GM12878 (cell line): ENCODE measurements around the gene ARID1A. TPM values are rescaled to one million over a fixed set of nuclear protein-coding genes. Genes with fewer than 3 reads are reported as not detected.

Experiments
- ATAC-seq: fragments of 200-7000 bp; cut with Tn5 transposase; 3 replicates; pipeline ENCODE4 v1.9.1; 2020; ENCODE audit warnings: mild to moderate bottlenecking, moderate library complexity
- BruUV-seq: library from RNA; stranded (reverse); fragments of 400-500 nt; replicated peaks from 2 replicates; lab custom pipeline; 2021; lab: Mats Ljungman, UMichigan
- CTCF ChIA-PET: fragments of 300-600 bp; sonication (Branson Sonifier 250); formaldehyde crosslinking; extraction: SDS; loops from one replicate; lab custom pipeline; 2021; ENCODE audit warnings: inconsistent platforms; lab: Yijun Ruan, JAX
- POLR2A ChIA-PET: fragments of 350-600 bp; formaldehyde crosslinking; extraction: SDS; loops from one replicate; lab custom pipeline; 2021; ENCODE audit warnings: inconsistent platforms; lab: Charles Lee
- RAD21 ChIA-PET: fragments of 300-600 bp; sonication (Branson Sonifier 250); formaldehyde crosslinking; loops from one replicate; lab custom pipeline; 2023; ENCODE audit warnings: antibody characterized with exemption; ENCODE audit not compliant: unreplicated experiment; lab: Charles Lee
- SMC1A ChIA-PET: fragments of 300-600 bp; sonication (Branson Sonifier 250); formaldehyde crosslinking; loops from one replicate; lab custom pipeline; 2023; ENCODE audit not compliant: unreplicated experiment, uncharacterized antibody; lab: Charles Lee
- DNase-seq: peaks from one replicate; pipeline ENCODE4 v3.0.0-alpha.2; 2011; ENCODE audit warnings: low read depth, low spot score
- FAIRE-seq: peaks from 3 replicates; lab custom pipeline; 2011; peaks lifted over from hg19 to GRCh38; lab: Jason Lieb, UNC
- H2AFZ ChIP-seq: 2 replicates; pipeline ENCODE4 v1.6.0; 2011; ENCODE audit warnings: low read depth, low read length, control low read depth; ENCODE audit not compliant: control insufficient read depth
- H3K27ac ChIP-seq: 2 replicates; pipeline ENCODE4 v1.5.1; 2011; ENCODE audit warnings: control low read depth; ENCODE audit not compliant: control insufficient read depth, insufficient read depth
- H3K27me3 ChIP-seq, 2 experiments: replicated peaks in 1 of 2; 2 replicates each; pipeline versions ENCODE4 v1.6.0 to v1.6.1; 2011; ENCODE audit warnings: low read length in 1 of 2; ENCODE audit not compliant: control insufficient read depth in 2 of 2, insufficient read depth in 2 of 2
- H3K36me3 ChIP-seq, 2 experiments: 2 replicates each; pipeline ENCODE4 v1.5.1; 2011; ENCODE audit warnings: low read length in 1 of 2; ENCODE audit not compliant: control insufficient read depth in 2 of 2, insufficient read depth in 2 of 2
- H3K4me1 ChIP-seq: 2 replicates; pipeline ENCODE4 v1.6.1; 2011; ENCODE audit warnings: mild to moderate bottlenecking, low read length, moderate library complexity, mixed read lengths; ENCODE audit not compliant: control insufficient read depth, insufficient read depth
- H3K4me2 ChIP-seq: 2 replicates; pipeline ENCODE4 v1.6.0; 2011; ENCODE audit warnings: control low read depth; ENCODE audit not compliant: control insufficient read depth, insufficient read depth
- H3K4me3 ChIP-seq: fragments of 200-600 bp; sonication (generic); 2 replicates; pipeline ENCODE4 v1.5.1; 2016
- H3K79me2 ChIP-seq: 2 replicates; pipeline ENCODE4 v1.6.0; 2011; ENCODE audit warnings: low read length; ENCODE audit not compliant: control insufficient read depth, insufficient read depth
- H3K9ac ChIP-seq: 2 replicates; pipeline ENCODE4 v1.8.0; 2011; ENCODE audit warnings: low read length, control low read depth, mixed read lengths; ENCODE audit not compliant: control insufficient read depth, insufficient read depth
- H3K9me3 ChIP-seq: replicated peaks from 3 replicates; pipeline ENCODE4 v1.5.1; 2011; ENCODE audit warnings: mild to moderate bottlenecking, low read length; ENCODE audit not compliant: control insufficient read depth, insufficient read depth
- H4K20me1 ChIP-seq: 2 replicates; pipeline ENCODE4 v1.6.0; 2011; ENCODE audit not compliant: control insufficient read depth, insufficient read depth
- BCL11A ChIP-seq: IDR thresholded peaks from 2 replicates; pipeline ENCODE4 v1.6.1; 2011; ENCODE audit warnings: low read depth, low read length
- EED ChIP-seq: sonication (generic); IDR thresholded peaks from 2 replicates; pipeline ENCODE4 v1.6.1; 2016; ENCODE audit warnings: antibody characterized with exemption, low read depth
- ELK1 ChIP-seq: IDR thresholded peaks from 2 replicates; pipeline ENCODE4 v1.6.1; 2012; ENCODE audit warnings: low read depth, low read length, improper control_type of control experiment
- HCFC1 ChIP-seq: fragments of 150-350 bp; IDR thresholded peaks from 2 replicates; pipeline ENCODE4 v1.6.1; 2014; ENCODE audit warnings: low read length
- HDGF ChIP-seq: fragments of 450-650 bp; IDR thresholded peaks from 2 replicates; pipeline ENCODE4 v1.6.1; 2016; ENCODE audit warnings: antibody characterized with exemption
- MAX ChIP-seq: IDR thresholded peaks from 2 replicates; pipeline ENCODE4 v1.6.1; 2012; ENCODE audit warnings: low read depth, low read length, improper control_type of control experiment
- MTA2 ChIP-seq: fragments of 450-650 bp; IDR thresholded peaks from 2 replicates; pipeline ENCODE4 v1.6.1; 2016; ENCODE audit warnings: low read depth, mild to moderate bottlenecking, moderate library complexity
- MYB ChIP-seq: fragments of 150-350 bp; IDR thresholded peaks from 2 replicates; pipeline ENCODE4 v1.6.1; 2014; ENCODE audit warnings: mild to moderate bottlenecking, low read depth, low read length, borderline replicate concordance
- PAX5 ChIP-seq: IDR thresholded peaks from 2 replicates; pipeline ENCODE4 v1.6.1; 2011; ENCODE audit warnings: low read depth, low read length, borderline replicate concordance
- POLR2AphosphoS2 ChIP-seq: IDR thresholded peaks from 2 replicates; pipeline ENCODE4 v1.6.1; 2011; ENCODE audit warnings: low read depth, mild to moderate bottlenecking, low read length, improper control_type of control experiment, moderate library complexity
- POLR2AphosphoS5 ChIP-seq: IDR thresholded peaks from 2 replicates; pipeline ENCODE4 v1.6.1; 2011; ENCODE audit warnings: mild to moderate bottlenecking, low read length, inconsistent platforms
- SIN3A ChIP-seq: IDR thresholded peaks from 2 replicates; pipeline ENCODE4 v1.6.1; 2012; ENCODE audit warnings: low read depth, low read length, improper control_type of control experiment
- SPI1 ChIP-seq: IDR thresholded peaks from 2 replicates; pipeline ENCODE4 v1.6.1; 2011; ENCODE audit warnings: low read depth, mild to moderate bottlenecking, low read length, moderate library complexity, borderline replicate concordance; ENCODE audit not compliant: insufficient read depth
- STAT1 ChIP-seq: fragments of 450-650 bp; conservative IDR thresholded peaks from 2 replicates; pipeline ENCODE4 v1.6.1; 2014; ENCODE audit warnings: antibody characterized with exemption, mild to moderate bottlenecking
- TBL1XR1 ChIP-seq: IDR thresholded peaks from 2 replicates; pipeline ENCODE4 v1.6.1; 2012; ENCODE audit warnings: low read depth, low read length, improper control_type of control experiment
- ZBTB11 ChIP-seq: fragments of 450-650 bp; formaldehyde crosslinking; IDR thresholded peaks from 2 replicates; pipeline ENCODE4 v1.5.0; 2022; ENCODE audit warnings: mild to moderate bottlenecking, missing genetic modification characterization
- ZNF207 ChIP-seq: fragments of 450-650 bp; IDR thresholded peaks from 2 replicates; pipeline ENCODE4 v1.6.1; 2014; ENCODE audit warnings: antibody characterized with exemption, mild to moderate bottlenecking, borderline replicate concordance
- WGBS: methylation state at CpG from one replicate; pipeline ENCODE4 v1.1.6; 2016; ENCODE audit warnings: low lambda C conversion rate; ENCODE audit not compliant: insufficient replicate concordance, insufficient coverage; ENCODE audit errors: missing lambda C conversion rate; 5-methylcytosine and 5-hydroxymethylcytosine counted together
- in situ Hi-C: fragments of 300-500 bp; cut with MboI; formaldehyde crosslinking; loops from 9 replicates; pipeline ENCODE4 v1.14.3; 2018; ENCODE audit warnings: mixed read lengths
- intact Hi-C: fragments of 100-400 bp; cut with micrococcal nuclease; formaldehyde crosslinking; loops from one replicate; pipeline ENCODE4 v1.14.2; 2022; ENCODE audit not compliant: unreplicated experiment
- polyA plus RNA-seq, 11 experiments: library from polyadenylated mRNA; depleted of rRNA in 4 of 11; unstranded in 6 of 11; stranded (reverse) in 5 of 11; fragments of >200 nt; fragmentation: Nextera tagmentation in 4 of 11; fragmentation: Illumina TruSeq in 1 of 11; extraction: Ambion mirVana in 4 of 11; extraction: Trizol in 1 of 11; gene quantifications; 1 replicate in 1 of 11; 2 replicates in 10 of 11; pipeline versions ENCODE4 v1.2.1 to v1.2.3, GENCODE V29; 2011 to 2016; ENCODE audit warnings: inconsistent platforms in 2 of 11, missing spikeins in 2 of 11, low read depth in 1 of 11
- total RNA-seq, 4 experiments: library from RNA; depleted of rRNA in 3 of 4; stranded (reverse); fragments of >200 nt in 3 of 4; fragmentation: Illumina TruSeq in 1 of 4; extraction: Trizol in 1 of 4; gene quantifications; 2 replicates each; pipeline versions ENCODE4 v1.2.1 to v1.2.3, GENCODE V29; 2013 to 2021

ARID1A gene
- total and polyA plus RNA-seq, 10 of the 15 experiments (the other 5 are each of a cell fraction or from before 2014, with no cell fraction given), result 10.0 to 98.0 (median 23.5) TPM

GRCh38 chr1:26686795-26687194 is 9.0 kb upstream of the ARID1A start:
- ChIA-PET CTCF (interaction anchor here (1.1 to 3.9 kb wide), 2 partner anchors 10 to 102 kb away, joined by 5 to 15 read pairs; no protein-coding TSS in a partner anchor), SMC1A (no interaction called here), RAD21 (interaction anchor here (0.9 to 1.7 kb wide), 2 partner anchors 9 to 15 kb away, joined by 3 to 4 read pairs; no protein-coding TSS in a partner anchor), POLR2A (interaction anchor here (1.1 to 1.3 kb wide), 3 partner anchors 17 to 41 kb away, joined by 3 read pairs; no protein-coding TSS in a partner anchor)
- H3K4me1 ChIP-seq, result peaks cover 4% of the 10 kb centered on the region
- TF ChIP-seq MAX (no peak), SPI1 (no peak), TBL1XR1 (no peak), MYB (no peak), STAT1 (no peak), POLR2AphosphoS5 (no peak), ZNF207 (no peak), PAX5 (no peak), ZBTB11 (CRISPR knock-in tag) (no peak), MTA2 (no peak), POLR2AphosphoS2 (no peak), HCFC1 (no peak), SIN3A (no peak), BCL11A (no peak), EED (no peak), HDGF (no peak), ELK1 (no peak)
- no peak overlapping the region for H3K27ac ChIP-seq
- H3K9ac ChIP-seq, result no peak overlapping the region
- no peaks in the 10 kb centered on the region for H4K20me1 ChIP-seq
- no TSS peak for BruUV-seq
- H2AFZ ChIP-seq, result no peak overlapping the region
- ATAC-seq (no peak), DNase-seq (no peak), FAIRE-seq (no peak)
- H3K4me3 ChIP-seq, result no peak overlapping the region
- H3K4me2 ChIP-seq, result no peak overlapping the region
- intact Hi-C loops (no loop called here), in situ Hi-C loops (no loop called here)
- H3K79me2 ChIP-seq, result no peaks in the 10 kb centered on the region
- WGBS, result 0% methylated on average over 1 of the region's 1 CpG
- no peaks in the 10 kb centered on the region for H3K36me3 ChIP-seq
- H3K9me3 ChIP-seq, result no peaks in the 10 kb centered on the region
- H3K27me3 ChIP-seq, result no peaks in the 10 kb centered on the region
